ENCODE data around the gene C16orf95.

GRCh38 chr16:87265261-87265660, 51.9 kb downstream of the C16orf95 start:
- no peak for TF ChIP-seq CTCF (IDR thresholded peaks at IDR 0.05)
- TF ChIP-seq EZH2phosphoT487 (IDR thresholded peaks at IDR 0.05), result no peak
- TF ChIP-seq EZH2 (IDR thresholded peaks at IDR 0.05), result no peak
